GM23248 (cell line): ENCODE results near the gene GRAMD1B. TPM values are rescaled to one million over a fixed set of nuclear protein-coding genes. Genes with fewer than 3 reads are reported as not detected.
A peak's percentile ranks its signal among the peaks of the same experiment; 100 is the strongest.

Source experiments
- DNase-seq: peaks from one replicate; pipeline ENCODE4 v3.0.0-alpha.2; 2015
- H2AFZ ChIP-seq: fragments of 200-600 bp; sonication (generic); 2 replicates; pipeline ENCODE4 v1.6.1; 2016; ENCODE audit warnings: antibody characterized with exemption
- H3F3A ChIP-seq: fragments of 200-600 bp; sonication (generic); 2 replicates; pipeline ENCODE4 v1.6.1; 2016; ENCODE audit warnings: mild to moderate bottlenecking, antibody characterized with exemption, mixed run types; ENCODE audit not compliant: insufficient read depth
- H3K27ac ChIP-seq: fragments of 200-600 bp; sonication (generic); 2 replicates; pipeline ENCODE4 v1.5.1; 2016; ENCODE audit warnings: mild to moderate bottlenecking
- H3K27me3 ChIP-seq: fragments of 200-600 bp; sonication (generic); replicated peaks from 2 replicates; pipeline ENCODE4 v1.6.1; 2016; ENCODE audit warnings: mild to moderate bottlenecking; ENCODE audit not compliant: insufficient read depth
- H3K36me3 ChIP-seq: fragments of 200-600 bp; sonication (generic); 2 replicates; pipeline ENCODE4 v1.6.1; 2016; ENCODE audit warnings: low read depth, mild to moderate bottlenecking
- H3K4me1 ChIP-seq: fragments of 200-600 bp; sonication (generic); 2 replicates; pipeline ENCODE4 v1.6.1; 2016; ENCODE audit warnings: mild to moderate bottlenecking; ENCODE audit not compliant: insufficient read depth
- H3K4me2 ChIP-seq: fragments of 200-600 bp; sonication (generic); one replicate; pipeline ENCODE4 v1.6.1; 2016; ENCODE audit warnings: mild to moderate bottlenecking; ENCODE audit not compliant: unreplicated experiment
- H3K4me3 ChIP-seq: fragments of 200-600 bp; sonication (generic); 2 replicates; pipeline ENCODE4 v1.5.1; 2016; ENCODE audit warnings: mild to moderate bottlenecking
- H3K79me2 ChIP-seq: fragments of 200-600 bp; sonication (generic); 2 replicates; pipeline ENCODE4 v1.6.1; 2016; ENCODE audit warnings: mild to moderate bottlenecking; ENCODE audit not compliant: insufficient read depth
- H3K9ac ChIP-seq: fragments of 200-600 bp; sonication (generic); 2 replicates; pipeline ENCODE4 v1.6.1; 2016; ENCODE audit warnings: mild to moderate bottlenecking
- H3K9me2 ChIP-seq: fragments of 200-600 bp; sonication (generic); 2 replicates; pipeline ENCODE4 v1.6.1; 2016; ENCODE audit warnings: mixed run types, mild to moderate bottlenecking, moderate library complexity; ENCODE audit not compliant: insufficient read depth
- H3K9me3 ChIP-seq: fragments of 200-600 bp; sonication (generic); one replicate; pipeline ENCODE4 v1.6.1; 2017; ENCODE audit warnings: low read depth
- H4K20me1 ChIP-seq: fragments of 200-600 bp; sonication (generic); 2 replicates; pipeline ENCODE4 v1.6.0; 2016; ENCODE audit not compliant: insufficient read depth
- EZH2 ChIP-seq: fragments of 200-600 bp; sonication (generic); IDR thresholded peaks from 2 replicates; pipeline ENCODE4 v1.6.1; 2018; ENCODE audit warnings: antibody characterized with exemption, mild to moderate bottlenecking; ENCODE audit not compliant: insufficient read depth, poor library complexity, severe bottlenecking
- EZH2phosphoT487 ChIP-seq: fragments of 200-600 bp; sonication (generic); IDR thresholded peaks from 2 replicates; pipeline ENCODE4 v1.6.1; 2018; ENCODE audit warnings: antibody characterized with exemption, moderate library complexity, mild to moderate bottlenecking, low read depth; ENCODE audit not compliant: insufficient read depth
- WGBS, 2 experiments: methylation state at CpG; one replicate each; pipeline ENCODE4 v1.1.6; 2015 to 2017; ENCODE audit warnings: low lambda C conversion rate in 2 of 2, low coverage in 1 of 2; ENCODE audit errors: missing lambda C conversion rate in 2 of 2; 5-methylcytosine and 5-hydroxymethylcytosine counted together
- in situ Hi-C: fragments of 300-500 bp; cut with MboI; formaldehyde crosslinking; loops from 2 replicates; pipeline ENCODE4 v1.15.0; 2020
- polyA plus RNA-seq: library from polyadenylated mRNA; unstranded; fragments of >200 nt; fragmentation: Nextera tagmentation; extraction: Ambion mirVana; gene quantifications from 2 replicates; pipeline ENCODE4 v1.2.1, GENCODE V29; 2016
- total RNA-seq: library from RNA; depleted of rRNA; stranded (reverse); fragments of >200 nt; shearing (Covaris generic); gene quantifications from 2 replicates; pipeline ENCODE4 v1.2.3, GENCODE V29; 2014

Gene GRAMD1B
- total and polyA plus RNA-seq, 2 experiments from 2014 or later, result 4.1 to 14.8 TPM

- H3K9me3 ChIP-seq, result no peaks in the 10 kb centered on the region
- 94 to 98% methylated on average over 4 of the region's 4 CpGs for WGBS, 2 experiments
Observed at GRCh38 chr11:123516238-123516637, 86.2 kb downstream of the GRAMD1B start.

DNA sequence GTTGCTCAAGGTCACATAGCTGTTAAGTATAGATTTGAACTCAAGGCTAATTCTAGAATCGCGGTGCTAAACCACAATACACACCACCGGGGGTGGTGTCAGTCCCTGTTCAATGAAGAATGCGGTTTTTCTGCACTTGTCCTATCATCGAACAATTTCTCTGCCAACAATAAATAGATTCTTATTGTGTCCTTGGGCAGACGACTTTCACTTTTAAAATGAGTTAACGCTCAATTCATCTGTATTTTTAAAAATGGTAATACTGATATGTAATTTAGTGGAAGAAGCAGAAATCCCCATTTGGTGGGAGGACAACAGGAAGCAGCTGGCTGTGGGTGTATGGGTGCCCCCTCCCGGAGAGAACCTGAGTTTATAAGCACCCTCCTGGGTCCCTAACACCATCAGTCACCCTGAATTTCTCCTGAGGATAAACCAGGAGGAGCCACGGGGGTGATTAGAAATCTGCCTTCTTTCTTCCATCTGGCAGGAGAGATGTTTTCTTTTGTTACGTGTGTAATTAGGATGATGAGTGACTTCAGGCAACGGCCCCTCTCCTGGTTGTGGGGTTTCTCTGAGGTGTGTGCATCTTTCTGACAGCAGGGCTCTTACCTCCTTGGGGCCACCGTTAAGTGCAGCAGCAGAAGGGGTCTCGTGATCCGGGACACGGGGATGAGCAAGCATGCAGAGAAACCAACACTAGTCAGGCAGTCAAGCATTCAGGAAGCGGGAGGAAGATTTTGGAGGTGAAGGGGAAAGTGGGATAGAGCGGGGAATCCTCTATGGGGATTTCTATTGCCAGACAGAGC, 87.7 kb downstream of the GRAMD1B start:
- Histone ChIP-seq H3K9ac (no peak overlapping the region), H3K36me3 (no peaks in the 10 kb centered on the region), H3K79me2 (peaks cover 86% of the 10 kb centered on the region), H3F3A (no peaks in the 10 kb centered on the region; the same call in 1 of the 2 replicates), H3K27me3 (no peaks in the 10 kb centered on the region), H3K27ac (no peak overlapping the region), H3K9me3 (no peaks in the 10 kb centered on the region), H3K4me1 (peaks cover 18% of the 10 kb centered on the region), H3K4me2 (no peak overlapping the region), H4K20me1 (no peaks in the 10 kb centered on the region), H3K4me3 (no peak overlapping the region), H3K9me2 (no peaks in the 10 kb centered on the region), H2AFZ (no peak overlapping the region)
- in situ Hi-C loops, result no loop called here
- WGBS, 2 experiments, result 71 to 74% methylated on average over 17 of the region's 17 CpGs
- no peak for DNase-seq
- TF ChIP-seq EZH2phosphoT487, result no peak
- TF ChIP-seq EZH2, result no peak

More at GRCh38 chr11:123516238-123516637, 86.2 kb downstream of the GRAMD1B start:
- H3K4me1 ChIP-seq, result peaks cover 18% of the 10 kb centered on the region
- no peak overlapping the region for H3K4me3 ChIP-seq
- H3K9ac ChIP-seq, result no peak overlapping the region
- H3F3A ChIP-seq, result no peaks in the 10 kb centered on the region; the same call in 1 of the 2 replicates
- no peak overlapping the region for H2AFZ ChIP-seq
- no peaks in the 10 kb centered on the region for H4K20me1 ChIP-seq
- in situ Hi-C loops, result no loop called here
- no peak for DNase-seq
- H3K36me3 ChIP-seq, result no peaks in the 10 kb centered on the region
- no peaks in the 10 kb centered on the region for H3K9me2 ChIP-seq
- H3K79me2 ChIP-seq, result peaks cover 84% of the 10 kb centered on the region
- H3K4me2 ChIP-seq, result no peak overlapping the region
- no peak overlapping the region for H3K27ac ChIP-seq
- no peaks in the 10 kb centered on the region for H3K27me3 ChIP-seq
- TF ChIP-seq EZH2, result no peak
- no peak for TF ChIP-seq EZH2phosphoT487

- Histone ChIP-seq H3K9ac (no peak overlapping the region), H3K27ac (no peak overlapping the region), H3K4me1 (peaks cover 18% of the 10 kb centered on the region), H3K79me2 (peaks cover 87% of the 10 kb centered on the region), H3K4me2 (peak overlapping the region; percentile 12), H3K9me3 (no peaks in the 10 kb centered on the region), H3F3A (no peaks in the 10 kb centered on the region; the same call in 1 of the 2 replicates), H3K27me3 (no peaks in the 10 kb centered on the region), H3K36me3 (no peaks in the 10 kb centered on the region), H2AFZ (no peak overlapping the region), H3K4me3 (no peak overlapping the region), H3K9me2 (no peaks in the 10 kb centered on the region), H4K20me1 (no peaks in the 10 kb centered on the region)
- DNase-seq, result peak; percentile 41
- in situ Hi-C loops, result no loop called here
- TF ChIP-seq EZH2, result no peak
- TF ChIP-seq EZH2phosphoT487, result no peak
- 66 to 69% methylated on average over 9 of the region's 9 CpGs for WGBS, 2 experiments
Observed at GRCh38 chr11:123518496-123519054, 88.5 kb downstream of the GRAMD1B start.

GRCh38 chr11:123519055-123519796, 89.2 kb downstream of the GRAMD1B start:
- in situ Hi-C loops, result no loop called here
- no peaks in the 10 kb centered on the region for H3K36me3 ChIP-seq
- H3K27me3 ChIP-seq, result no peaks in the 10 kb centered on the region
- no peak overlapping the region for H3K4me3 ChIP-seq
- no peak for TF ChIP-seq EZH2phosphoT487
- TF ChIP-seq EZH2, result no peak
- H3K27ac ChIP-seq, result no peak overlapping the region
- H3K4me1 ChIP-seq, result peaks cover 18% of the 10 kb centered on the region
- H3F3A ChIP-seq, result no peaks in the 10 kb centered on the region; the same call in 1 of the 2 replicates
- no peaks in the 10 kb centered on the region for H3K9me3 ChIP-seq
- H3K79me2 ChIP-seq, result peaks cover 85% of the 10 kb centered on the region
- peak; percentile 68 for DNase-seq
- no peak overlapping the region for H3K9ac ChIP-seq
- peak overlapping the region; percentile 12 for H3K4me2 ChIP-seq
- no peak overlapping the region for H2AFZ ChIP-seq
- no peaks in the 10 kb centered on the region for H3K9me2 ChIP-seq
- no peaks in the 10 kb centered on the region for H4K20me1 ChIP-seq
- WGBS, 2 experiments, result 62 to 64% methylated on average over 11 of the region's 11 CpGs
